NOMO-1 treated with dmso at 0.1 percent for 144 hours (cell line): ENCODE data around the gene MPC2.
"Not testable (repeated sequence)": the region's sequence is repeated elsewhere in the genome, so short reads cannot be mapped to it uniquely, and the experiment has no call there.

Source experiments
- DNase-seq: peaks from one replicate; lab custom pipeline; 2025; ENCODE audit not compliant: unreplicated experiment; lab: John Stamatoyannopoulos, UW

Gene MPC2

GRCh38 chr1:167935216-167936067 is 1.4 kb downstream of the MPC2 start:
- no peak for DNase-seq

- no peak for DNase-seq
These were observed 2.3 kb downstream of the MPC2 start for GRCh38 chr1:167934426-167935215.

GRCh38 chr1:167933788-167934187 is 3.1 kb downstream of the MPC2 start:
- DNase-seq: no peak

GRCh38 chr1:167929725-167930124 is 7.1 kb downstream of the MPC2 start:
- no peak for DNase-seq

GRCh38 chr1:167928919-167929318 is 8.0 kb downstream of the MPC2 start:
- not testable (repeated sequence) for DNase-seq

- DNase-seq: no peak
These were observed 8.4 kb downstream of the MPC2 start for GRCh38 chr1:167928457-167928852.

GRCh38 chr1:167927046-167927754 is 9.7 kb downstream of the MPC2 start:
- no peak for DNase-seq

GRCh38 chr1:167926486-167926997 is 10.3 kb downstream of the MPC2 start:
- no peak for DNase-seq

GRCh38 chr1:167924543-167925231 is 12.2 kb downstream of the MPC2 start:
- no peak for DNase-seq

GRCh38 chr1:167924102-167924501 is 12.8 kb downstream of the MPC2 start:
- DNase-seq: no peak

GRCh38 chr1:167923324-167924056 is 13.4 kb downstream of the MPC2 start:
- DNase-seq: no peak

GRCh38 chr1:167922611-167923074 is 14.2 kb downstream of the MPC2 start:
- no peak for DNase-seq

GRCh38 chr1:167922023-167922422 is 14.8 kb downstream of the MPC2 start:
- no peak for DNase-seq

GRCh38 chr1:167916766-167917511 is 19.9 kb downstream of the MPC2 start:
- DNase-seq: no peak

- no peak for DNase-seq
These were observed 21.3 kb downstream of the MPC2 start for GRCh38 chr1:167915569-167915968.

GRCh38 chr1:167913895-167914496 is 22.9 kb downstream of the MPC2 start, which contains the start of gene ADCY10:
Gene ADCY10, minus strand, starts transcription at chr1:167914134. Its CDS starts 8,994 bp downstream, at chr1:167905140.
- no peak for DNase-seq

GRCh38 chr1:167912294-167912693 is 24.6 kb downstream of the MPC2 start:
- no peak for DNase-seq

GRCh38 chr1:167911413-167911812 is 25.5 kb downstream of the MPC2 start:
- no peak for DNase-seq

- DNase-seq: no peak
These were observed 26.3 kb downstream of the MPC2 start for GRCh38 chr1:167910530-167910929.
